ENCODE results near the gene FARP1.

- TF ChIP-seq EP300 (IDR thresholded peaks at IDR 0.05) (no peak), POLR2A (IDR thresholded peaks at IDR 0.05) (no peak)
Observed at GRCh38 chr13:98320561-98321105, 177.7 kb downstream of the FARP1 start.
